Measurements from ENCODE around the gene CNTNAP2. TPM values are rescaled to one million over a fixed set of nuclear protein-coding genes. Genes with fewer than 3 reads are reported as not detected.
A peak's percentile ranks its signal among the peaks of the same experiment; 100 is the strongest.

The CNTNAP2 gene
- total RNA-seq, 2 experiments from 2014 or later: 0.14 TPM; not detected in 1

- no peak for DNase-seq
- intact Hi-C loops (cut with micrococcal nuclease): no loop called here
- H3K4me1 Mint-ChIP-seq (ENCODE audit: low read depth): no peaks in the 10 kb centered on the region
- CTCF ChIA-PET: no interaction called here
- no peaks in the 10 kb centered on the region for H3K27me3 Mint-ChIP-seq (ENCODE audit: low read depth)
- H3K4me3 Mint-ChIP-seq: no peak overlapping the region
- H3K9me3 Mint-ChIP-seq: peaks cover 2% of the 10 kb centered on the region
- H3K36me3 Mint-ChIP-seq (ENCODE audit: low read depth): no peaks in the 10 kb centered on the region
- no peak overlapping the region for H3K27ac Mint-ChIP-seq
These were observed 1394.3 kb downstream of the CNTNAP2 start for GRCh38 chr7:147510923-147511322.

GRCh38 chr7:147513451-147513850, 1396.8 kb downstream of the CNTNAP2 start:
- CTCF ChIA-PET: no interaction called here
- intact Hi-C loops (cut with micrococcal nuclease): no loop called here
- DNase-seq: no peak
- H3K27ac Mint-ChIP-seq: no peak overlapping the region
- no peak overlapping the region for H3K4me3 Mint-ChIP-seq
- no peaks in the 10 kb centered on the region for H3K27me3 Mint-ChIP-seq (ENCODE audit: low read depth)
- no peaks in the 10 kb centered on the region for H3K36me3 Mint-ChIP-seq (ENCODE audit: low read depth)
- H3K4me1 Mint-ChIP-seq (ENCODE audit: low read depth): no peaks in the 10 kb centered on the region
- H3K9me3 Mint-ChIP-seq: no peaks in the 10 kb centered on the region

GRCh38 chr7:147516391-147516790, 1399.8 kb downstream of the CNTNAP2 start:
- no peaks in the 10 kb centered on the region for H3K4me1 Mint-ChIP-seq (ENCODE audit: low read depth)
- no peaks in the 10 kb centered on the region for H3K27me3 Mint-ChIP-seq (ENCODE audit: low read depth)
- intact Hi-C loops (cut with micrococcal nuclease): no loop called here
- no peaks in the 10 kb centered on the region for H3K36me3 Mint-ChIP-seq (ENCODE audit: low read depth)
- no peak overlapping the region for H3K27ac Mint-ChIP-seq
- no peak overlapping the region for H3K4me3 Mint-ChIP-seq
- CTCF ChIA-PET: no interaction called here
- DNase-seq: no peak
- no peaks in the 10 kb centered on the region for H3K9me3 Mint-ChIP-seq

GRCh38 chr7:147519062-147519461, 1402.5 kb downstream of the CNTNAP2 start:
- Mint-ChIP-seq H3K27ac (no peak overlapping the region), H3K4me1 (ENCODE audit: low read depth) (no peaks in the 10 kb centered on the region)
- CTCF ChIA-PET: no interaction called here

GRCh38 chr7:147523056-147523455, 1406.5 kb downstream of the CNTNAP2 start:
- H3K36me3 Mint-ChIP-seq (ENCODE audit: low read depth): no peaks in the 10 kb centered on the region
- intact Hi-C loops (cut with micrococcal nuclease): no loop called here
- H3K27me3 Mint-ChIP-seq (ENCODE audit: low read depth): no peaks in the 10 kb centered on the region
- no peaks in the 10 kb centered on the region for H3K4me1 Mint-ChIP-seq (ENCODE audit: low read depth)
- no peaks in the 10 kb centered on the region for H3K9me3 Mint-ChIP-seq
- no peak for DNase-seq
- H3K27ac Mint-ChIP-seq: no peak overlapping the region
- CTCF ChIA-PET: no interaction called here
- no peak overlapping the region for H3K4me3 Mint-ChIP-seq

More at GRCh38 chr7:147519062-147519461, 1402.5 kb downstream of the CNTNAP2 start:
- DNase-seq: no peak
- H3K36me3 Mint-ChIP-seq (ENCODE audit: low read depth): no peaks in the 10 kb centered on the region
- H3K4me3 Mint-ChIP-seq: no peak overlapping the region
- intact Hi-C loops (cut with micrococcal nuclease): no loop called here
- no peaks in the 10 kb centered on the region for H3K27me3 Mint-ChIP-seq (ENCODE audit: low read depth)
- H3K9me3 Mint-ChIP-seq: no peaks in the 10 kb centered on the region

GRCh38 chr7:147524726-147525250, 1408.2 kb downstream of the CNTNAP2 start:
- Mint-ChIP-seq H3K9me3 (no peaks in the 10 kb centered on the region), H3K4me3 (no peak overlapping the region), H3K4me1 (ENCODE audit: low read depth) (no peaks in the 10 kb centered on the region), H3K27me3 (ENCODE audit: low read depth) (no peaks in the 10 kb centered on the region), H3K27ac (no peak overlapping the region), H3K36me3 (ENCODE audit: low read depth) (no peaks in the 10 kb centered on the region)
- intact Hi-C loops (cut with micrococcal nuclease): no loop called here
- no peak for DNase-seq
- CTCF ChIA-PET: no interaction called here

GRCh38 chr7:147525325-147525724, 1408.7 kb downstream of the CNTNAP2 start:
- Mint-ChIP-seq H3K4me3 (no peak overlapping the region), H3K27ac (no peak overlapping the region), H3K27me3 (ENCODE audit: low read depth) (no peaks in the 10 kb centered on the region), H3K9me3 (no peaks in the 10 kb centered on the region), H3K36me3 (ENCODE audit: low read depth) (no peaks in the 10 kb centered on the region), H3K4me1 (ENCODE audit: low read depth) (no peaks in the 10 kb centered on the region)
- no peak for DNase-seq
- intact Hi-C loops (cut with micrococcal nuclease): no loop called here
- CTCF ChIA-PET: no interaction called here

GRCh38 chr7:147535701-147536111, 1419.1 kb downstream of the CNTNAP2 start:
- H3K4me3 Mint-ChIP-seq: no peak overlapping the region
- no peaks in the 10 kb centered on the region for H3K4me1 Mint-ChIP-seq (ENCODE audit: low read depth)
- H3K27me3 Mint-ChIP-seq (ENCODE audit: low read depth): no peaks in the 10 kb centered on the region
- peaks cover 5% of the 10 kb centered on the region for H3K9me3 Mint-ChIP-seq
- no peak overlapping the region for H3K27ac Mint-ChIP-seq
- H3K36me3 Mint-ChIP-seq (ENCODE audit: low read depth): no peaks in the 10 kb centered on the region
- CTCF ChIA-PET: no interaction called here
- intact Hi-C loops (cut with micrococcal nuclease): no loop called here
- DNase-seq: no peak

- Mint-ChIP-seq H3K4me3 (no peak overlapping the region), H3K4me1 (ENCODE audit: low read depth) (no peaks in the 10 kb centered on the region), H3K9me3 (peaks cover 6% of the 10 kb centered on the region), H3K36me3 (ENCODE audit: low read depth) (no peaks in the 10 kb centered on the region), H3K27ac (no peak overlapping the region), H3K27me3 (ENCODE audit: low read depth) (no peaks in the 10 kb centered on the region)
- CTCF ChIA-PET: no interaction called here
- intact Hi-C loops (cut with micrococcal nuclease): no loop called here
- no peak for DNase-seq
These were observed 1423.1 kb downstream of the CNTNAP2 start for GRCh38 chr7:147539685-147540084.

GRCh38 chr7:147540743-147541142, 1424.1 kb downstream of the CNTNAP2 start:
- no peaks in the 10 kb centered on the region for H3K36me3 Mint-ChIP-seq (ENCODE audit: low read depth)
- H3K4me1 Mint-ChIP-seq (ENCODE audit: low read depth): no peaks in the 10 kb centered on the region
- no peak overlapping the region for H3K27ac Mint-ChIP-seq
- no peaks in the 10 kb centered on the region for H3K27me3 Mint-ChIP-seq (ENCODE audit: low read depth)
- H3K4me3 Mint-ChIP-seq: no peak overlapping the region
- CTCF ChIA-PET: no interaction called here
- intact Hi-C loops (cut with micrococcal nuclease): no loop called here
- no peak for DNase-seq
- peaks cover 5% of the 10 kb centered on the region for H3K9me3 Mint-ChIP-seq

- DNase-seq: no peak
- CTCF ChIA-PET: no interaction called here
- H3K9me3 Mint-ChIP-seq: peaks cover 5% of the 10 kb centered on the region
- intact Hi-C loops (cut with micrococcal nuclease): no loop called here
- H3K27me3 Mint-ChIP-seq (ENCODE audit: low read depth): no peaks in the 10 kb centered on the region
- H3K4me1 Mint-ChIP-seq (ENCODE audit: low read depth): no peaks in the 10 kb centered on the region
- H3K27ac Mint-ChIP-seq: no peak overlapping the region
- no peaks in the 10 kb centered on the region for H3K36me3 Mint-ChIP-seq (ENCODE audit: low read depth)
- no peak overlapping the region for H3K4me3 Mint-ChIP-seq
These were observed 1424.7 kb downstream of the CNTNAP2 start for GRCh38 chr7:147541261-147541660.

GRCh38 chr7:147547252-147547897, 1430.8 kb downstream of the CNTNAP2 start:
- no peaks in the 10 kb centered on the region for H3K27me3 Mint-ChIP-seq (ENCODE audit: low read depth)
- H3K9me3 Mint-ChIP-seq: peaks cover 9% of the 10 kb centered on the region
- intact Hi-C loops (cut with micrococcal nuclease): loop anchor here (1.0 to 2.0 kb wide), 2 partner anchors 537 to 715 kb away; no protein-coding TSS in a partner anchor
- peak; percentile 18 for DNase-seq
- H3K4me1 Mint-ChIP-seq (ENCODE audit: low read depth): no peaks in the 10 kb centered on the region
- H3K27ac Mint-ChIP-seq: no peak overlapping the region
- CTCF ChIA-PET: interaction anchor here (0.6 to 1.0 kb wide), 2 partner anchors 17 to 169 kb away, joined by 3 read pairs; no protein-coding TSS in a partner anchor
- no peak overlapping the region for H3K4me3 Mint-ChIP-seq
- no peaks in the 10 kb centered on the region for H3K36me3 Mint-ChIP-seq (ENCODE audit: low read depth)

- CTCF ChIA-PET: no interaction called here
These were observed 1439.7 kb downstream of the CNTNAP2 start for GRCh38 chr7:147556317-147556716.

More at GRCh38 chr7:147556317-147556716, 1439.7 kb downstream of the CNTNAP2 start:
- Mint-ChIP-seq H3K4me1 (ENCODE audit: low read depth) (no peaks in the 10 kb centered on the region), H3K4me3 (no peak overlapping the region), H3K36me3 (ENCODE audit: low read depth) (no peaks in the 10 kb centered on the region), H3K27ac (no peak overlapping the region), H3K9me3 (peaks cover 4% of the 10 kb centered on the region), H3K27me3 (ENCODE audit: low read depth) (no peaks in the 10 kb centered on the region)
- intact Hi-C loops (cut with micrococcal nuclease): no loop called here
- no peak for DNase-seq
